Measurements from ENCODE around the gene NPC2. TPM values are rescaled to one million over a fixed set of nuclear protein-coding genes. Genes with fewer than 3 reads are reported as not detected.
"Not testable (repeated sequence)": the region's sequence is repeated elsewhere in the genome, so short reads cannot be mapped to it uniquely, and the experiment has no call there.

The NPC2 gene
- 25.5 and 33.4 TPM in 2 replicates for total RNA-seq (2014; rRNA removed; shearing (Covaris generic); ENCODE audit: low replicate concordance)

- no peaks in the 10 kb centered on the region for H3K9me3 ChIP-seq
- peak within 1 kb of the TSS; percentile 87 for H3K4me3 ChIP-seq
- DNase-seq: no peak
- H3K36me3 ChIP-seq: no peaks in the 10 kb centered on the region
- no peaks in the 10 kb centered on the region for H3K27me3 ChIP-seq
Measured at GRCh38 chr14:74492776-74493342, at the start of gene NPC2. NPC2 (minus strand) TSS chr14:74493305; CDS start chr14:74493274, 31 bp downstream.

- Histone ChIP-seq H3K9me3 (no peaks in the 10 kb centered on the region), H3K27me3 (no peaks in the 10 kb centered on the region), H3K4me3 (no peak overlapping the region), H3K36me3 (no peaks in the 10 kb centered on the region)
- DNase-seq: no peak
Measured at GRCh38 chr14:74542056-74542685, 49.1 kb upstream of the NPC2 start.

- Histone ChIP-seq H3K27me3 (no peaks in the 10 kb centered on the region), H3K4me3 (no peak overlapping the region), H3K9me3 (no peaks in the 10 kb centered on the region), H3K36me3 (no peaks in the 10 kb centered on the region)
- no peak for DNase-seq
Measured at GRCh38 chr14:74541225-74541624, 48.1 kb upstream of the NPC2 start.

- no peaks in the 10 kb centered on the region for H3K9me3 ChIP-seq
- no peaks in the 10 kb centered on the region for H3K27me3 ChIP-seq
- no peak for DNase-seq
- no peaks in the 10 kb centered on the region for H3K36me3 ChIP-seq
- H3K4me3 ChIP-seq: no peak overlapping the region
Measured at GRCh38 chr14:74539503-74539902, 46.4 kb upstream of the NPC2 start.

GRCh38 chr14:74538411-74539391, 45.6 kb upstream of the NPC2 start:
- Histone ChIP-seq H3K27me3 (no peaks in the 10 kb centered on the region), H3K9me3 (no peaks in the 10 kb centered on the region), H3K36me3 (no peaks in the 10 kb centered on the region), H3K4me3 (no peak overlapping the region)
- no peak for DNase-seq

- H3K27me3 ChIP-seq, H3K9me3 ChIP-seq, DNase-seq, H3K4me3 ChIP-seq, H3K36me3 ChIP-seq: not testable (repeated sequence)
Measured at GRCh38 chr14:74536336-74536735, 43.2 kb upstream of the NPC2 start.

GRCh38 chr14:74535756-74536325, 42.7 kb upstream of the NPC2 start:
- Histone ChIP-seq H3K36me3 (no peaks in the 10 kb centered on the region), H3K27me3 (no peaks in the 10 kb centered on the region), H3K9me3 (no peaks in the 10 kb centered on the region), H3K4me3 (no peak overlapping the region)
- DNase-seq: no peak

GRCh38 chr14:74533576-74533975, 40.5 kb upstream of the NPC2 start:
- Histone ChIP-seq H3K36me3 (no peaks in the 10 kb centered on the region), H3K4me3 (no peak overlapping the region), H3K9me3 (no peaks in the 10 kb centered on the region), H3K27me3 (no peaks in the 10 kb centered on the region)
- DNase-seq: no peak

GRCh38 chr14:74532246-74532645, 39.1 kb upstream of the NPC2 start:
- no peaks in the 10 kb centered on the region for H3K27me3 ChIP-seq
- no peak for DNase-seq
- no peak overlapping the region for H3K4me3 ChIP-seq
- no peaks in the 10 kb centered on the region for H3K36me3 ChIP-seq
- H3K9me3 ChIP-seq: no peaks in the 10 kb centered on the region

GRCh38 chr14:74531467-74531866, 38.4 kb upstream of the NPC2 start:
- Histone ChIP-seq H3K9me3 (no peaks in the 10 kb centered on the region), H3K27me3 (no peaks in the 10 kb centered on the region), H3K36me3 (no peaks in the 10 kb centered on the region), H3K4me3 (no peak overlapping the region)
- DNase-seq: peak; percentile 47

- DNase-seq: no peak
- H3K27me3 ChIP-seq: no peaks in the 10 kb centered on the region
- no peak overlapping the region for H3K4me3 ChIP-seq
- H3K36me3 ChIP-seq: no peaks in the 10 kb centered on the region
- no peaks in the 10 kb centered on the region for H3K9me3 ChIP-seq
Measured at GRCh38 chr14:74531006-74531405, 37.9 kb upstream of the NPC2 start.

GRCh38 chr14:74528886-74529285, 35.8 kb upstream of the NPC2 start:
- DNase-seq: no peak
- Histone ChIP-seq H3K36me3 (no peaks in the 10 kb centered on the region), H3K27me3 (no peaks in the 10 kb centered on the region), H3K4me3 (no peak overlapping the region), H3K9me3 (no peaks in the 10 kb centered on the region)

GRCh38 chr14:74528406-74528805, 35.3 kb upstream of the NPC2 start:
- no peaks in the 10 kb centered on the region for H3K27me3 ChIP-seq
- no peak for DNase-seq
- no peaks in the 10 kb centered on the region for H3K36me3 ChIP-seq
- no peaks in the 10 kb centered on the region for H3K9me3 ChIP-seq
- H3K4me3 ChIP-seq: no peak overlapping the region

- H3K27me3 ChIP-seq: no peaks in the 10 kb centered on the region
- H3K9me3 ChIP-seq: no peaks in the 10 kb centered on the region
- no peak for DNase-seq
- no peaks in the 10 kb centered on the region for H3K36me3 ChIP-seq
- H3K4me3 ChIP-seq: no peak overlapping the region
Measured at GRCh38 chr14:74527736-74528280, 34.7 kb upstream of the NPC2 start.

GRCh38 chr14:74526854-74527585, 33.9 kb upstream of the NPC2 start:
- no peak overlapping the region for H3K4me3 ChIP-seq
- no peak for DNase-seq
- no peaks in the 10 kb centered on the region for H3K27me3 ChIP-seq
- H3K36me3 ChIP-seq: no peaks in the 10 kb centered on the region
- no peaks in the 10 kb centered on the region for H3K9me3 ChIP-seq

- no peaks in the 10 kb centered on the region for H3K36me3 ChIP-seq
- no peaks in the 10 kb centered on the region for H3K27me3 ChIP-seq
- no peaks in the 10 kb centered on the region for H3K9me3 ChIP-seq
- H3K4me3 ChIP-seq: no peak overlapping the region
- DNase-seq: no peak
Measured at GRCh38 chr14:74525361-74525851, 32.3 kb upstream of the NPC2 start.
